Fibroblast of pulmonary artery (primary cell): ENCODE measurements around the gene MAP3K14.

Experiments
- DNase-seq: peaks from one replicate; pipeline ENCODE4 v3.0.0-alpha.2; 2010; ENCODE audit warnings: low read depth
- H3K4me3 ChIP-seq: replicated peaks from 2 replicates; pipeline ENCODE4 v1.5.1; 2011; ENCODE audit warnings: low read depth, mild to moderate bottlenecking, control low read depth, low read length, moderate library complexity
- CTCF ChIP-seq: IDR thresholded peaks from 2 replicates; pipeline ENCODE4 v1.5.1; 2011; ENCODE audit warnings: mild to moderate bottlenecking, control low read depth, low read length, inconsistent platforms; ENCODE audit errors: missing control alignments

MAP3K14 gene

GRCh38 chr17:45334231-45334630 lies 17.4 kb upstream of the MAP3K14 start:
- DNase-seq: no peak
- H3K4me3 ChIP-seq: no peak overlapping the region
- TF ChIP-seq CTCF: no peak

GRCh38 chr17:45333702-45334092 lies 16.9 kb upstream of the MAP3K14 start:
- no peak for TF ChIP-seq CTCF
- DNase-seq: no peak
- no peak overlapping the region for H3K4me3 ChIP-seq

DNA sequence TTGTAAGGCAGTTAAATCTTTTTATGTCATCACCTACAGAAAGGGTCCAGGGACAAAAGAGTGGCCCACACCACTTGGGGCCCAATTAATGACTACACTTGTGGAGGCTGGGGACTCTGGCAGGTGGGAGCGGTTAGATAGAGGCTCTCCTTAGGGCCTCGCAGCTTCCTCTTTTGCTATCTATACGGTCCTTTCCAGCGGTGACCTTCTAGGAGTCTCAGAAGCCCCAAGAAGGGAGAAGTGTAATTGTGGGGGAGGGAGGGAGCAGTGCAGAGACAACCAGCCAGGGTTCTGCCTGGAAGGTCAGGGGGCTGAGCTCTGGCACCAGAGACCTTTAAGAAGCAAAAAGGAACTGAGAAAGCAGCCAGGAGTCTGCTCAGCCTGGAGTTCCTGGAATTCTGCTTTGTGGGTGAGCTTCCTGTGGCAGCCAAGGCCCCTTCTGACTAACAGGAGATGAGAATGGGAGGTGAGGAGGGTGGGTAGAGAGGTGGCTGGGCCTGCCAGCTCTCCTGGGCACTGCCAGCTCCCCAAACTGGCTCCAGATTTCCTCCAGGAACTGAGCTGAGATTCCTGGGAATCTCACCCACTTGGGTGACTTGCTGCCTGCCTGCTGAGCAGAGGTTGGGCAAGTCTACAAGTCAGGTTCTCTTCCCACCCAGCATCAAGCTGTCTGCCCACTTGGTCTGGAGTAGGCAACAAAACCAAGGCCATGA lies 16.3 kb upstream of the MAP3K14 start:
- no peak for TF ChIP-seq CTCF
- DNase-seq: no peak
- no peak overlapping the region for H3K4me3 ChIP-seq

DNA sequence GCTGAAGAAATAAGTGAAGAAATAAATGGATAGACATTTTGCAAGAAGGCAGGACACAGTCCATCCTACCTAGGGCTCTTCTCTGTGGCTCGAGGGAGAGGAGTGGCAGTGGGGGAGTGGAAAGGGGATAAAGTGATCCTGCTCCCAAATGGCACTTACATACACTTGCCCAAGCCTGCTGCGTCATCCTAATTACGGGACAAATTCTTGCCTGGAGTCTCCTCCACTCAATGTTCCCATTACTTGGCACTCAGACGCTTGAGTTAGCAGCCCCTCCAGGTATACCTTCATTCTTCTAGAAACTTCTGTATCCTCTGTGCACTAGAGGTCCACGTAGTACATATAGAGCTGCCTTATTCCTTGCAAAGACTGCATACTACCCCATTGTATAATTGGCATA lies 15.7 kb upstream of the MAP3K14 start:
- H3K4me3 ChIP-seq: no peak overlapping the region
- no peak for TF ChIP-seq CTCF
- no peak for DNase-seq

- no peak for TF ChIP-seq CTCF
- H3K4me3 ChIP-seq: no peak overlapping the region
- DNase-seq: no peak
These were observed 9.8 kb upstream of the MAP3K14 start for GRCh38 chr17:45326626-45327025.

DNA sequence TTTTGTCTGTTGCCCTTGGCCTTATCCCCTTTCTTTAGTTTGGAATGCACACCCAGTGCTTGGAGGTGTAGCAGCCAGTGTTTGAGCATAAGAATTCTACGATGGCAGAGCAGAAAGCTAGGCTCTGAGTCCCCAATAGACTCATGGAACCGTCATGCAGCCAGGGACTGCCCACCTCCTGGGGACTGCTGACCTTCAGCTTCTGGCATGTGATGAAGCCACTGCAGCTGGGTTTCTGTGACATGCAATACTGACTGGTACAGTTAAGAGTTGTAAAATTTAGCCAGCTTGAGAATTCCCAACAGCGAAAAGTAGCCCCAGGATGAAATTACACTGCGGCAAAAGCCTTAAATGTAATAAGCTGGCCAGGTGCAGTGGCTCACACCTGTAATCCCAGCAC lies 9.0 kb upstream of the MAP3K14 start:
- TF ChIP-seq CTCF: no peak
- DNase-seq: no peak
- H3K4me3 ChIP-seq: no peak overlapping the region

GRCh38 chr17:45324336-45324735 lies 7.5 kb upstream of the MAP3K14 start:
- DNase-seq: no peak
- H3K4me3 ChIP-seq: no peak overlapping the region
- TF ChIP-seq CTCF: no peak
